DOHH2 (cell line): ENCODE results near the gene SLC6A20.

Experiments used
- H3F3A ChIP-seq: fragments of 200-600 bp; sonication (generic), shearing (Covaris generic); 2 replicates; pipeline ENCODE4 v1.6.0; 2016; ENCODE audit warnings: antibody characterized with exemption, mild to moderate bottlenecking; ENCODE audit not compliant: control insufficient read depth, insufficient read depth
- H3K27ac ChIP-seq: fragments of 200-600 bp; sonication (generic); 2 replicates; pipeline ENCODE4 v1.5.1; 2014; ENCODE audit warnings: low read depth, mild to moderate bottlenecking, low read length, moderate library complexity
- H3K27me3 ChIP-seq: fragments of 200-600 bp; sonication (generic); 2 replicates; pipeline ENCODE4 v1.6.1; 2014; ENCODE audit warnings: mild to moderate bottlenecking, low read length, mixed read lengths; ENCODE audit not compliant: control insufficient read depth
- H3K36me3 ChIP-seq: fragments of 200-600 bp; sonication (generic); 2 replicates; pipeline ENCODE4 v1.6.1; 2014; ENCODE audit warnings: mild to moderate bottlenecking, low read length, moderate library complexity, mixed read lengths; ENCODE audit not compliant: control insufficient read depth
- H3K4me1 ChIP-seq: fragments of 200-600 bp; sonication (generic); 2 replicates; pipeline ENCODE4 v1.6.1; 2014; ENCODE audit warnings: mild to moderate bottlenecking, low read length, mixed read lengths; ENCODE audit not compliant: control insufficient read depth
- H3K4me2 ChIP-seq: fragments of 200-600 bp; sonication (generic); 2 replicates; pipeline ENCODE4 v1.6.0; 2014; ENCODE audit warnings: mild to moderate bottlenecking, low read length, moderate library complexity
- H3K4me3 ChIP-seq: fragments of 200-600 bp; sonication (generic); 2 replicates; pipeline ENCODE4 v1.5.1; 2014; ENCODE audit warnings: mild to moderate bottlenecking, low read length, mixed read lengths
- H3K79me2 ChIP-seq: fragments of 200-600 bp; sonication (generic); 2 replicates; pipeline ENCODE4 v1.6.1; 2014; ENCODE audit warnings: mild to moderate bottlenecking, low read length, mixed read lengths; ENCODE audit not compliant: control insufficient read depth
- H3K9me2 ChIP-seq: fragments of 200-600 bp; sonication (generic); replicated peaks from 2 replicates; pipeline ENCODE4 v1.6.1; 2014; ENCODE audit warnings: mild to moderate bottlenecking, low read length, mixed read lengths; ENCODE audit not compliant: control insufficient read depth
- H3K9me3 ChIP-seq: fragments of 200-600 bp; sonication (generic); 2 replicates; pipeline ENCODE4 v1.6.1; 2014; ENCODE audit warnings: antibody characterized with exemption, low read length, mixed read lengths; ENCODE audit not compliant: control insufficient read depth, insufficient read depth
- H4K20me1 ChIP-seq: fragments of 200-600 bp; sonication (generic); 2 replicates; pipeline ENCODE4 v1.6.0; 2014; ENCODE audit warnings: low read depth, mild to moderate bottlenecking, antibody characterized with exemption, low read length, moderate library complexity; ENCODE audit not compliant: control insufficient read depth, insufficient read depth
- EZH2phosphoT487 ChIP-seq: fragments of 200-600 bp; sonication (generic); IDR thresholded peaks from 2 replicates; pipeline ENCODE4 v1.6.1; 2017; ENCODE audit warnings: borderline replicate concordance, mild to moderate bottlenecking, antibody characterized with exemption, low read length, moderate library complexity, mixed read lengths
- TF ChIP-seq, protein P1 (sequence below): fragments of 200-600 bp; sonication (generic); IDR thresholded peaks from one replicate; pipeline ENCODE4 v1.5.1; 2014; ENCODE audit warnings: antibody characterized with exemption, mild to moderate bottlenecking, low read depth, low read length; ENCODE audit not compliant: poor library complexity, severe bottlenecking

Gene SLC6A20, protein sequence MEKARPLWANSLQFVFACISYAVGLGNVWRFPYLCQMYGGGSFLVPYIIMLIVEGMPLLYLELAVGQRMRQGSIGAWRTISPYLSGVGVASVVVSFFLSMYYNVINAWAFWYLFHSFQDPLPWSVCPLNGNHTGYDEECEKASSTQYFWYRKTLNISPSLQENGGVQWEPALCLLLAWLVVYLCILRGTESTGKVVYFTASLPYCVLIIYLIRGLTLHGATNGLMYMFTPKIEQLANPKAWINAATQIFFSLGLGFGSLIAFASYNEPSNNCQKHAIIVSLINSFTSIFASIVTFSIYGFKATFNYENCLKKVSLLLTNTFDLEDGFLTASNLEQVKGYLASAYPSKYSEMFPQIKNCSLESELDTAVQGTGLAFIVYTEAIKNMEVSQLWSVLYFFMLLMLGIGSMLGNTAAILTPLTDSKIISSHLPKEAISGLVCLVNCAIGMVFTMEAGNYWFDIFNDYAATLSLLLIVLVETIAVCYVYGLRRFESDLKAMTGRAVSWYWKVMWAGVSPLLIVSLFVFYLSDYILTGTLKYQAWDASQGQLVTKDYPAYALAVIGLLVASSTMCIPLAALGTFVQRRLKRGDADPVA

DNA sequence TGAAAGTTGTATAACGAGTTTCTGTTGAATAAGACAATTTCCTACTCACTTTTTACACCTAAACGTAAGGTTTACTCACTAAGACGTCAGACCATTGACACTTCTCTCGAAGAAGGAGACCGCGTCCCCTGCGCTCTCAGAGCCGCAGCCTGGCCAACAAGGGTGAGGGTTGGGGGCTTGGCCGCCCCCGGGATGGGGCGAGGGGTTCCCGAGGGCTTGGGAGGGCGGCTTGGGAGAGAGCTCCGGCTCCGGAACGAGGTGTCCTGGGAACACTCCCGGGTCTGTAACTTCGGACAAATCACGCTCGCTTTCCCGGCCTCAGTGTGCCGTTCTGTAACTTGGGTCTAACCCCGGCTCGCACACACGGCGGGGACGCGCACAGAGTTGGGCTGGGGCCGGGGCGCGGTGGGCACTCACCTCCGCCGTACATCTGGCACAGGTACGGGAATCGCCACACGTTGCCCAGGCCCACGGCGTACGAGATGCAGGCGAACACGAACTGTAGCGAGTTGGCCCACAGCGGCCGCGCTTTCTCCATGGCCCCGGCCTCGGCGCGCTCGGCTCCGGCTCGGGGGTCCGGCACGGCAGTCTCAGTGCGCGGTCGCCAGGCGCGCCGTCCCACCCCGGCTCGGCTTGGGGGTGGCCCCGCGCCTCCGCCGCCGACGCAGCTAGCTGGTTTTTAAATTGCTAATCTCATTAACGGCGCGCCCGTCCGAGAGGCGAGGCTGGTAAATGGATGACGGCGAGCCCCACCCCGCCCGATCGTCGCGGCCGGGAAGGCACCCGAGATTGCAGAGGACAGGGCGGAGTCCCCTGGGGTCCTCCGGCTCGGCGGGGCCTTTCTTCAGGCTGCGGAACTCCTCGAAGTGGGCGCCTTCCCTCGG lies at the start of gene SLC6A20:
SLC6A20 (minus strand) TSS at position 655 of the 884 bp plus-strand sequence; CDS start at position 538, 117 bp downstream.
- no peaks in the 10 kb centered on the region for H3F3A ChIP-seq
- H3K4me1 ChIP-seq, result peaks cover 7% of the 10 kb centered on the region
- TF ChIP-seq, protein P1, sequence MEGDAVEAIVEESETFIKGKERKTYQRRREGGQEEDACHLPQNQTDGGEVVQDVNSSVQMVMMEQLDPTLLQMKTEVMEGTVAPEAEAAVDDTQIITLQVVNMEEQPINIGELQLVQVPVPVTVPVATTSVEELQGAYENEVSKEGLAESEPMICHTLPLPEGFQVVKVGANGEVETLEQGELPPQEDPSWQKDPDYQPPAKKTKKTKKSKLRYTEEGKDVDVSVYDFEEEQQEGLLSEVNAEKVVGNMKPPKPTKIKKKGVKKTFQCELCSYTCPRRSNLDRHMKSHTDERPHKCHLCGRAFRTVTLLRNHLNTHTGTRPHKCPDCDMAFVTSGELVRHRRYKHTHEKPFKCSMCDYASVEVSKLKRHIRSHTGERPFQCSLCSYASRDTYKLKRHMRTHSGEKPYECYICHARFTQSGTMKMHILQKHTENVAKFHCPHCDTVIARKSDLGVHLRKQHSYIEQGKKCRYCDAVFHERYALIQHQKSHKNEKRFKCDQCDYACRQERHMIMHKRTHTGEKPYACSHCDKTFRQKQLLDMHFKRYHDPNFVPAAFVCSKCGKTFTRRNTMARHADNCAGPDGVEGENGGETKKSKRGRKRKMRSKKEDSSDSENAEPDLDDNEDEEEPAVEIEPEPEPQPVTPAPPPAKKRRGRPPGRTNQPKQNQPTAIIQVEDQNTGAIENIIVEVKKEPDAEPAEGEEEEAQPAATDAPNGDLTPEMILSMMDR, result no peak
- TF ChIP-seq EZH2phosphoT487, result no peak
- no peaks in the 10 kb centered on the region for H3K9me3 ChIP-seq
- no peaks in the 10 kb centered on the region for H3K79me2 ChIP-seq
- H4K20me1 ChIP-seq, result no peaks in the 10 kb centered on the region
- H3K36me3 ChIP-seq, result no peaks in the 10 kb centered on the region
- no peak within 1 kb of the TSS for H3K27ac ChIP-seq
- no peak within 1 kb of the TSS for H3K4me3 ChIP-seq
- H3K9me2 ChIP-seq, result no peaks in the 10 kb centered on the region
- H3K27me3 ChIP-seq, result no peaks in the 10 kb centered on the region
- no peak within 1 kb of the TSS for H3K4me2 ChIP-seq

DNA sequence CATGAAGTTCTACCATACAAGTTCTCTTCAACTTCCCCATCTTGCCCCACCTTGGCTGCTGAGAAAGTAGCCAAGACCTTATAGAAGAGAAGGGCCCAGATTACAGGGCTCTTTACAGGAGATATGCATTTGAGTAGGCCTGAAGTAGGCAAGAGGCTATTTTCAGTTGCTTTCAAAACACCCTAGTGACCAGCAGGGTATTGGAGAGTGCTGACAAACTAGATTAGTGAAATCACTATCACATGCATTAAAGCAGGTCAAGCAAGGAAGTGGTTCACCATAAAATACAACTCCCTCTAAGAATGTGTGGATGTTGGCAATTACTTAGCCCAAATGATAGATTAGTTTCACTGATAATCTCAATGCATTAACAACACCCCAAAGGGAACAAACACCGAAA lies 48.3 kb upstream of the SLC6A20 start:
- H3K4me2 ChIP-seq, result no peak overlapping the region
- H3K36me3 ChIP-seq, result no peaks in the 10 kb centered on the region
- H3K9me2 ChIP-seq, result no peaks in the 10 kb centered on the region
- H3F3A ChIP-seq, result no peaks in the 10 kb centered on the region
- no peak overlapping the region for H3K4me3 ChIP-seq
- H3K4me1 ChIP-seq, result peaks cover 10% of the 10 kb centered on the region
- peaks cover 7% of the 10 kb centered on the region; the same call in 1 of the 2 replicates for H3K9me3 ChIP-seq
- peaks cover 6% of the 10 kb centered on the region; the same call in 1 of the 2 replicates for H3K27me3 ChIP-seq
- H4K20me1 ChIP-seq, result no peaks in the 10 kb centered on the region
- TF ChIP-seq EZH2phosphoT487, result no peak
- TF ChIP-seq, protein P1, result no peak
- no peaks in the 10 kb centered on the region for H3K79me2 ChIP-seq
- no peak overlapping the region for H3K27ac ChIP-seq

DNA sequence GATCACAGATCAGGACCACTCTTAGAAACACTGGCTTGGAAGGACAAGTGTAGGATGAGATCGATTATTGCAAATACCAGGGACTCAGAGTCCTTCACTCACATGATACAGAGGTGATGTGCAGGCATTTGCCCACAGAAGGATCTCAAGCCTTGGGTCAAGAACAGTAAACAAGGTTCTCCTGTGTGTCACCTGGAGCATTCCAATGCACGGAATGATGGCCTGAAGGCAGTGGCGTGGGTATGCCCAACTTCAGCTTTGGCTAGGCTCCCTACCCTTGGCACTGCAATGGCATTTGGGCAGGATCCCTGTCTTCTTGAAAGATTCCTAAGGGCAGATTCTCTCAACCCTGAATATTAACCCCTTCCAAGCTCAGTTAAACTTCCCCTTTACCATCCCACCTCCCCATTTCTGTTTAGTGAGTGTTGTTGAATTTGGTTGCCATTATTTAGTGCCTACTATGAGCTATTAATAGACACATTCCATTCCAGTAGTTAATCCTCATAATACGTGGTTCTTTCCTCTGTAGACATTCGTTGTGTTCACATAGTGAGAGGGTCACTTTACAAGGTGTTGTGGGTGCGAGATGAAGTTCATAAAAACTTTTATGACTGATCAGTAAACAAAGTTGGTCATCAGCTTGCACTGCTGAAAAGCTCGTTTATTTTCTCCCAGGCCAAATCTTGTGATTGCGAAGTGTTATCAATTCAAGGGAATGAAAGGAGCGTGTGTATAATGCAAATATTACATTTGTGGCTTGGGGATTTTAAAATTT lies 46.7 kb upstream of the SLC6A20 start:
- H3K9me3 ChIP-seq, result peaks cover 7% of the 10 kb centered on the region; the same call in 1 of the 2 replicates
- no peaks in the 10 kb centered on the region for H3K36me3 ChIP-seq
- no peak overlapping the region for H3K4me2 ChIP-seq
- H3K4me3 ChIP-seq, result no peak overlapping the region
- no peak for TF ChIP-seq EZH2phosphoT487
- TF ChIP-seq, protein P1, result no peak
- H4K20me1 ChIP-seq, result no peaks in the 10 kb centered on the region
- no peak overlapping the region for H3K27ac ChIP-seq
- peaks cover 10% of the 10 kb centered on the region for H3K4me1 ChIP-seq
- H3K9me2 ChIP-seq, result no peaks in the 10 kb centered on the region
- peaks cover 6% of the 10 kb centered on the region; the same call in 1 of the 2 replicates for H3K27me3 ChIP-seq
- H3K79me2 ChIP-seq, result no peaks in the 10 kb centered on the region
- no peaks in the 10 kb centered on the region for H3F3A ChIP-seq
